Measurements from ENCODE around the gene BLCAP. TPM values are rescaled to one million over a fixed set of nuclear protein-coding genes. Genes with fewer than 3 reads are reported as not detected.
A peak's percentile ranks its signal among the peaks of the same experiment; 100 is the strongest.
"Not testable (repeated sequence)": the region's sequence is repeated elsewhere in the genome, so short reads cannot be mapped to it uniquely, and the experiment has no call there.

BLCAP gene
- total RNA-seq, 1 donor from 2014 or later = 97.2 TPM

GRCh38 chr20:37492945-37493344 is 34.7 kb downstream of the BLCAP start:
- Mint-ChIP-seq H3K4me3 (ENCODE audit: unreplicated experiment) (no peak overlapping the region), H3K9me3 (ENCODE audit: unreplicated experiment) (peaks cover 5% of the 10 kb centered on the region), H3K27ac (ENCODE audit: unreplicated experiment) (no peak overlapping the region), H3K4me1 (ENCODE audit: low read depth, unreplicated experiment) (peaks cover 2% of the 10 kb centered on the region), H3K27me3 (ENCODE audit: unreplicated experiment) (peaks cover 13% of the 10 kb centered on the region), H3K36me3 (ENCODE audit: unreplicated experiment) (peaks cover 19% of the 10 kb centered on the region)
- TF ChIP-seq CTCF (IDR thresholded peaks at IDR 0.05; ENCODE audit: partially characterized antibody, unreplicated experiment) = no peak
- DNase-seq = no peak

- H3K27ac Mint-ChIP-seq (ENCODE audit: unreplicated experiment) = no peak overlapping the region
- H3K4me1 Mint-ChIP-seq (ENCODE audit: low read depth, unreplicated experiment) = peaks cover 2% of the 10 kb centered on the region
- peaks cover 5% of the 10 kb centered on the region for H3K9me3 Mint-ChIP-seq (ENCODE audit: unreplicated experiment)
- no peak overlapping the region for H3K4me3 Mint-ChIP-seq (ENCODE audit: unreplicated experiment)
- H3K36me3 Mint-ChIP-seq (ENCODE audit: unreplicated experiment) = peaks cover 19% of the 10 kb centered on the region
- no peak for DNase-seq
- peaks cover 13% of the 10 kb centered on the region for H3K27me3 Mint-ChIP-seq (ENCODE audit: unreplicated experiment)
- TF ChIP-seq CTCF (IDR thresholded peaks at IDR 0.05; ENCODE audit: partially characterized antibody, unreplicated experiment) = no peak
Observed at GRCh38 chr20:37492096-37492625, 35.5 kb downstream of the BLCAP start.

- Mint-ChIP-seq H3K27ac (ENCODE audit: unreplicated experiment) (peak overlapping the region; percentile 14), H3K27me3 (ENCODE audit: unreplicated experiment) (peaks cover 13% of the 10 kb centered on the region), H3K36me3 (ENCODE audit: unreplicated experiment) (peaks cover 19% of the 10 kb centered on the region), H3K4me3 (ENCODE audit: unreplicated experiment) (no peak overlapping the region), H3K9me3 (ENCODE audit: unreplicated experiment) (peaks cover 4% of the 10 kb centered on the region), H3K4me1 (ENCODE audit: low read depth, unreplicated experiment) (no peaks in the 10 kb centered on the region)
- no peak for DNase-seq
- TF ChIP-seq CTCF (IDR thresholded peaks at IDR 0.05; ENCODE audit: partially characterized antibody, unreplicated experiment) = no peak
Observed at GRCh38 chr20:37490663-37491350, 36.9 kb downstream of the BLCAP start.

- not testable (repeated sequence) for H3K4me1 Mint-ChIP-seq (ENCODE audit: low read depth, unreplicated experiment); H3K9me3 Mint-ChIP-seq (ENCODE audit: unreplicated experiment); H3K27ac Mint-ChIP-seq (ENCODE audit: unreplicated experiment); DNase-seq; H3K4me3 Mint-ChIP-seq (ENCODE audit: unreplicated experiment)
- Mint-ChIP-seq H3K27me3 (ENCODE audit: unreplicated experiment) (peaks cover 10% of the 10 kb centered on the region), H3K36me3 (ENCODE audit: unreplicated experiment) (peaks cover 13% of the 10 kb centered on the region)
Observed at GRCh38 chr20:37486209-37486608, 41.5 kb downstream of the BLCAP start.

GRCh38 chr20:37484331-37484730 is 43.3 kb downstream of the BLCAP start:
- Mint-ChIP-seq H3K27me3 (ENCODE audit: unreplicated experiment) (peaks cover 3% of the 10 kb centered on the region), H3K4me3 (ENCODE audit: unreplicated experiment) (no peak overlapping the region), H3K27ac (ENCODE audit: unreplicated experiment) (no peak overlapping the region), H3K36me3 (ENCODE audit: unreplicated experiment) (peaks cover 5% of the 10 kb centered on the region), H3K4me1 (ENCODE audit: low read depth, unreplicated experiment) (peaks cover 6% of the 10 kb centered on the region), H3K9me3 (ENCODE audit: unreplicated experiment) (peaks cover 7% of the 10 kb centered on the region)
- DNase-seq = no peak
- no peak for TF ChIP-seq CTCF (IDR thresholded peaks at IDR 0.05; ENCODE audit: partially characterized antibody, unreplicated experiment)

Data from glutamatergic neuron (in vitro differentiated cells).